ENCODE measurements around the gene CCDC13.

Gene CCDC13

DNA sequence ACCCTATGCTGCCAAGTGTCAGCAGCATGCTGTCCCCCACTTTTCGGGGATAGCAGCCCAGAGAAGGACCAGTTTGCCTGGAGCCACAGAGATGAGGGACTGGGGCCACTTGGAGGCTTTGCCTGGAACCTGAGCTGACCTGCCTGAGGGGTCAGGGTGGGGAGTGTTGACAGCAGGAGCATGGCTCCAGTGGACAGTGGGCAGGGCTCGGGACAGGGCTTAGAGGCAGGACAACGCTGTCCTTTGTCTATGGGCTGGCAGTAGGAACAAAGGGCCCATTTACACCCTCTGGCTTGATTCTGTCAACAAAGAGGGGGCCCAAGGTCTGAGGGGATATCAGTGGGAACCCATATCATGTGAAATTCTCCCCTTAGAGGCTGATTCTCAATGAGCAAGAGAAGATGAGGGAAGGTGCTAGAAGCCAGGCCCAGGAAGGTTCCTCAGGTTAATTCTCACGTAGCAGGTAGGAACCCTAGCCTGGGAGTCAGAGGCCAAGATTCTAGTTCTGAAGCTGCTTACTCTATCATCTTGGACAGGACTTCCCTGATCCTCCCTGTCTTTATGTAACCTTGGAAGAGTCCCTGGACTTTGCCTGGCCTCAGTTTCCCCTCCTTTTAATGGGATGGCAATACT, 40.7 kb downstream of the CCDC13 start:
- no peak for DNase-seq

DNA sequence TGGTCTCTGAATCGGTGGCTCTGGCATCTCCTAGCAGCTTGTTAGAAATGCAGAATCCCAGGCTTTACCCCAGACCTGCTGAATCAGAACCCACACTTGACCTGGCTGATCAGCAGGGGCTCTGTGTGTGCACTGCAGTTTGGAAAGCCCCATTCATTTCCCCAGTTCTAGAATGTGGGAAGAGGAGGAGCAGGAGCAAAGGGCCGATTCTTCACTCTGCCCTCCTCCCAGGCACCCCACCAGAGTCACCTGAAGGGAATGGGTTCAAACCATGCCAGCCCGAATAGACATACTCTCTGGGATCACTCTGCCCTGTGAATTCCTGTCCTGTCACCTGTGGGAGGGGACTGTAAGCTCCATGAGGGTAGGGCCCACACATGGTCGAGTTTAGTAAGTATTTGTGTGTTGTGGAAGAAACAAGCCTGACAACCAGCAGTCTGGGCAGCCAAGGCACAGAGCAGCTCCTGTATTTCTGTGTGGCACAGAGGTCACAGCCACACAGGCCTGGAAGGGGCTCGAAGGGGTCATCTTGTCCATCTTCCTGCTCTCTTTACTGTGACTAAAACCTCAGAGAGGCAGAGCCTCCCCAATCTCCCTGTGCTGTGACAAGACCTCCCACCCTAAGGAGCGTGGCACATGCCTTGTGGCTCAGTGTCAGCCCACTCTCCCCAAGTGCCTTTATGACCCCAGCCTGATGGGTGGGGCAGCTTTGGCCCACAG, 41.4 kb downstream of the CCDC13 start:
- no peak for DNase-seq

GRCh38 chr3:42730706-42731420, 42.2 kb downstream of the CCDC13 start:
- no peak for DNase-seq

- DNase-seq = no peak
Observed at GRCh38 chr3:42730294-42730693, 42.8 kb downstream of the CCDC13 start.

- no peak for DNase-seq
Observed at GRCh38 chr3:42729404-42730145, 43.5 kb downstream of the CCDC13 start.

DNA sequence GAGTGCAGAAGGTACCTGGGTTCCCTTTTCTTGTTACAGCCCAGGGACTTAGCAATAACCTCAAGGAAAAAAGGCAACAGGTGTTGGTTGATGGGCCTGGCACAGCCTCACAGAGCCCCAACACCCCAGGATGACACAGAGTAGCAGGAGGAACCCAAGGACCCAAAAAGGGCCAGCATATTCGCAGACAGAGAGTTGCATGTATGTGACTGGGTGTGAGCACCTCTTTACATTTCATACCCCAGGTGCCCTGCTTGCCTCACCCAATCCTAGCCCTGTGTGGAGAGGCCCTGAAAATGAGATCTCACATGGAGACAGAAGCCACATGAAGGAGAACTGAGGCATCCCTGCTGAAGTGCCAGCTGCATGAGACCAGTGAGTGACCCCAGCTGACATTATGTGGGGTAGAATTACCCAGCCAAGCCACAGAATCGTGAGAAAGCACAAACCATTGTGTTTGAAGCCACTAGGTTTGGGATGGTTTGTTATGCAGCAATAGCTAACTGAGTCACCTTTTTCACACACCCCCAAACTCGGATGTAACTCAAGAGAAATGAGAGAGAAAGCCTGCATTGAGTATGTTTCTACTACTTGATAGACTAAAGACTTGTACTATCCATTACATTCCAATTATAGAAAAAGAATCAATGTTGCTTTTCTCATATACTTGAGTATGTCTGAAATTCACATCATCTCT, 44.2 kb downstream of the CCDC13 start:
- no peak for DNase-seq

- DNase-seq = no peak
Observed at GRCh38 chr3:42728056-42728455, 45.0 kb downstream of the CCDC13 start.

DNA sequence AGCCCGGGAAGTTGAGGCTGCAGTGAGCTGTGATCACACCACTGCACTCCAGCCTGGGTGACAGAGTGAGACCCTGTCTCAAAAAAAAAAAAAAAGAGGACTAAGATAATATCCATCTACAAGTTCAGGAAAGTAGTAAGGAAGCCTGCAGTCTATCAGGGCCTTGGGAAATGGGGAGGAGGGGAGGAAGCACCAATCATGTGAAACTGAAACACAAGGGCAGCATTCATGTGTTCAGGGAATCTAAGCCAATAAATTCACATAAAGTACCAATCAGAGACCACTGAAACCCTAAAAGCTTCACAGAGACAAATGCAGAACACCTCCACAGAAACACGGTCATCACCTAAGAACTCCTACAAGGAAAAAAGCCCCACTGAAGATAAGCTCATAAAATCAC, 47.6 kb downstream of the CCDC13 start:
- no peak for DNase-seq

DNA sequence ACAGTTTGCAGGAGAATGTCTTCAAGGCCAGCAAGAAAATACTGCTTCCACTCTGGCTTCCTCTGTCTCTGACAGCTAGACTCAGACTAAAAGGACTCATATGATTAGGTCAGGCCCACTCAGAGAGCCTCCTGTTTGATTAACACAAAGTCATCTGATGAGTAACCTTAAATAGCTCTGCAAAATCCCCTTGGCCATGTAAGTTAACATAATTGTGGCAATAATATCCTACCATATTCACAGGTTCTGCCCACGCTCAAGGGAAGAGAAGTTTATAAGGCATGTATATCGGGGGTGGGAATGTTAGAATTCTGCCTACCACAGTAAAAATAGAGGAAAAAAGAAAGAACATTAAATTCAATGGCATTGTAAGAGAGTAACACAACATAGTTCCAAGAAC, 49.8 kb downstream of the CCDC13 start:
- no peak for DNase-seq
